ENCODE data around the gene CEP162.
"Not testable (repeated sequence)": the region's sequence is repeated elsewhere in the genome, so short reads cannot be mapped to it uniquely, and the experiment has no call there.

Gene CEP162

DNA sequence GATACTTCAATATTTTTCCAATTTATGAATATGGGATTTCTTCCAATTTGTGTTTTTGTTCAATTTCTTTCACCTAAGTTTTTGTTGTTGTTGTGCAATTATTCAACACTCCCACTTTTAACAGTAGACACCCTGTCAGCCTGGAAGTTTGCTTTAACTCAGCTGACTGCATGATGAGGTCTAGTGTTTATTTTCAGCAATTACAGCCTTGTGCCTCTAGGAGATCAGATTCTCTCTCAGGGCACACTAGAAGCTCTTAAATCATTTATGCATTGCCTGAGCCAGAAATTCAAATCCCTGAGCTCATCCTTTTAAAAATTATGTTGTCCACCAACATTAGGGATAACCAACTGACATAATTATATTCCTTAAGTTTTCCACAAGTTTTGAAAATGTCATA lies 108.2 kb downstream of the CEP162 start (continued):
- TF ChIP-seq, protein P1, sequence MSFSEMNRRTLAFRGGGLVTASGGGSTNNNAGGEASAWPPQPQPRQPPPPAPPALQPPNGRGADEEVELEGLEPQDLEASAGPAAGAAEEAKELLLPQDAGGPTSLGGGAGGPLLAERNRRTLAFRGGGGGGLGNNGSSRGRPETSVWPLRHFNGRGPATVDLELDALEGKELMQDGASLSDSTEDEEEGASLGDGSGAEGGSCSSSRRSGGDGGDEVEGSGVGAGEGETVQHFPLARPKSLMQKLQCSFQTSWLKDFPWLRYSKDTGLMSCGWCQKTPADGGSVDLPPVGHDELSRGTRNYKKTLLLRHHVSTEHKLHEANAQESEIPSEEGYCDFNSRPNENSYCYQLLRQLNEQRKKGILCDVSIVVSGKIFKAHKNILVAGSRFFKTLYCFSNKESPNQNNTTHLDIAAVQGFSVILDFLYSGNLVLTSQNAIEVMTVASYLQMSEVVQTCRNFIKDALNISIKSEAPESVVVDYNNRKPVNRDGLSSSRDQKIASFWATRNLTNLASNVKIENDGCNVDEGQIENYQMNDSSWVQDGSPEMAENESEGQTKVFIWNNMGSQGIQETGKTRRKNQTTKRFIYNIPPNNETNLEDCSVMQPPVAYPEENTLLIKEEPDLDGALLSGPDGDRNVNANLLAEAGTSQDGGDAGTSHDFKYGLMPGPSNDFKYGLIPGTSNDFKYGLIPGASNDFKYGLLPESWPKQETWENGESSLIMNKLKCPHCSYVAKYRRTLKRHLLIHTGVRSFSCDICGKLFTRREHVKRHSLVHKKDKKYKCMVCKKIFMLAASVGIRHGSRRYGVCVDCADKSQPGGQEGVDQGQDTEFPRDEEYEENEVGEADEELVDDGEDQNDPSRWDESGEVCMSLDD (tag by site-specific recombination; IDR thresholded peaks at IDR 0.05), result no peak
- TF ChIP-seq, protein P2, sequence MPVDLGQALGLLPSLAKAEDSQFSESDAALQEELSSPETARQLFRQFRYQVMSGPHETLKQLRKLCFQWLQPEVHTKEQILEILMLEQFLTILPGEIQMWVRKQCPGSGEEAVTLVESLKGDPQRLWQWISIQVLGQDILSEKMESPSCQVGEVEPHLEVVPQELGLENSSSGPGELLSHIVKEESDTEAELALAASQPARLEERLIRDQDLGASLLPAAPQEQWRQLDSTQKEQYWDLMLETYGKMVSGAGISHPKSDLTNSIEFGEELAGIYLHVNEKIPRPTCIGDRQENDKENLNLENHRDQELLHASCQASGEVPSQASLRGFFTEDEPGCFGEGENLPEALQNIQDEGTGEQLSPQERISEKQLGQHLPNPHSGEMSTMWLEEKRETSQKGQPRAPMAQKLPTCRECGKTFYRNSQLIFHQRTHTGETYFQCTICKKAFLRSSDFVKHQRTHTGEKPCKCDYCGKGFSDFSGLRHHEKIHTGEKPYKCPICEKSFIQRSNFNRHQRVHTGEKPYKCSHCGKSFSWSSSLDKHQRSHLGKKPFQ (tag by site-specific recombination; IDR thresholded peaks at IDR 0.05), result no peak
- TF ChIP-seq OSR2 (tag by site-specific recombination; IDR thresholded peaks at IDR 0.05), result no peak
- TF ChIP-seq, protein P3, sequence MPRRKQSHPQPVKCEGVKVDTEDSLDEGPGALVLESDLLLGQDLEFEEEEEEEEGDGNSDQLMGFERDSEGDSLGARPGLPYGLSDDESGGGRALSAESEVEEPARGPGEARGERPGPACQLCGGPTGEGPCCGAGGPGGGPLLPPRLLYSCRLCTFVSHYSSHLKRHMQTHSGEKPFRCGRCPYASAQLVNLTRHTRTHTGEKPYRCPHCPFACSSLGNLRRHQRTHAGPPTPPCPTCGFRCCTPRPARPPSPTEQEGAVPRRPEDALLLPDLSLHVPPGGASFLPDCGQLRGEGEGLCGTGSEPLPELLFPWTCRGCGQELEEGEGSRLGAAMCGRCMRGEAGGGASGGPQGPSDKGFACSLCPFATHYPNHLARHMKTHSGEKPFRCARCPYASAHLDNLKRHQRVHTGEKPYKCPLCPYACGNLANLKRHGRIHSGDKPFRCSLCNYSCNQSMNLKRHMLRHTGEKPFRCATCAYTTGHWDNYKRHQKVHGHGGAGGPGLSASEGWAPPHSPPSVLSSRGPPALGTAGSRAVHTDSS (tag by site-specific recombination; IDR thresholded peaks at IDR 0.05), result no peak
- no peak for TF ChIP-seq ZNF555 (tag by site-specific recombination; conservative IDR thresholded peaks at IDR 0.05)
- TF ChIP-seq, protein P4, sequence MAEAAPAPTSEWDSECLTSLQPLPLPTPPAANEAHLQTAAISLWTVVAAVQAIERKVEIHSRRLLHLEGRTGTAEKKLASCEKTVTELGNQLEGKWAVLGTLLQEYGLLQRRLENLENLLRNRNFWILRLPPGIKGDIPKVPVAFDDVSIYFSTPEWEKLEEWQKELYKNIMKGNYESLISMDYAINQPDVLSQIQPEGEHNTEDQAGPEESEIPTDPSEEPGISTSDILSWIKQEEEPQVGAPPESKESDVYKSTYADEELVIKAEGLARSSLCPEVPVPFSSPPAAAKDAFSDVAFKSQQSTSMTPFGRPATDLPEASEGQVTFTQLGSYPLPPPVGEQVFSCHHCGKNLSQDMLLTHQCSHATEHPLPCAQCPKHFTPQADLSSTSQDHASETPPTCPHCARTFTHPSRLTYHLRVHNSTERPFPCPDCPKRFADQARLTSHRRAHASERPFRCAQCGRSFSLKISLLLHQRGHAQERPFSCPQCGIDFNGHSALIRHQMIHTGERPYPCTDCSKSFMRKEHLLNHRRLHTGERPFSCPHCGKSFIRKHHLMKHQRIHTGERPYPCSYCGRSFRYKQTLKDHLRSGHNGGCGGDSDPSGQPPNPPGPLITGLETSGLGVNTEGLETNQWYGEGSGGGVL (tag by site-specific recombination; IDR thresholded peaks at IDR 0.05), result no peak
- TF ChIP-seq, protein P5, sequence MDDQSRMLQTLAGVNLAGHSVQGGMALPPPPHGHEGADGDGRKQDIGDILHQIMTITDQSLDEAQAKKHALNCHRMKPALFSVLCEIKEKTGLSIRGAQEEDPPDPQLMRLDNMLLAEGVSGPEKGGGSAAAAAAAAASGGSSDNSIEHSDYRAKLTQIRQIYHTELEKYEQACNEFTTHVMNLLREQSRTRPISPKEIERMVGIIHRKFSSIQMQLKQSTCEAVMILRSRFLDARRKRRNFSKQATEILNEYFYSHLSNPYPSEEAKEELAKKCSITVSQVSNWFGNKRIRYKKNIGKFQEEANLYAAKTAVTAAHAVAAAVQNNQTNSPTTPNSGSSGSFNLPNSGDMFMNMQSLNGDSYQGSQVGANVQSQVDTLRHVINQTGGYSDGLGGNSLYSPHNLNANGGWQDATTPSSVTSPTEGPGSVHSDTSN (CRISPR knock-in tag; IDR thresholded peaks at IDR 0.05), result no peak
- TF ChIP-seq ZNF335 (tag by site-specific recombination; conservative IDR thresholded peaks at IDR 0.05), result no peak

DNA sequence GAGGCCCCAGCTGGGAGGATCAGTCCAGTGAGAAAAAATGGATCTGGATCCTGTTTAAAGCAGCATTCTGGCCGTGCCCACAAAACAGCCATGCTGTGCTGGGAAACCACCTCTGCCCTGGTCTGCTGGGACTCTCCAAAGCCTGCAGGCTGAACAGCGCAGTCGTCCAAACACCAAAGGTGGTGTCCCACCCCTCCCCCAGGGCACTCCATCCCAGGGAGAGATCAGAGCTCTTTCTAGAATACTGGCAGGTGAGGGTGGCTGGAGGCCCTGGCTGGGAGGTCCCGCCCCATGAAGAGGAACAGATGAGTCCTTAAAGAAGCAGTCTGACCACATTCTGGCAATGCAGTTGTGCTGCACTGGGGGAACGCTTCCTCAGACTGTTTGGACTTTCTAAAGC lies 109.3 kb downstream of the CEP162 start:
- Histone ChIP-seq H3K4me1 (ENCODE audit: control insufficient read depth, insufficient read depth, low read length) (no peaks in the 10 kb centered on the region), H3K36me3 (ENCODE audit: control insufficient read depth in 2 of 2, insufficient read depth in 1 of 2, low read length in 2 of 2) (no peaks in the 10 kb centered on the region), H3K4me3 (ENCODE audit: low read depth, low read length) (no peak overlapping the region), H3K27ac (ENCODE audit: extremely low read depth, low read depth, low read length) (no peak overlapping the region), H3K9me3 (ENCODE audit: control insufficient read depth, insufficient read depth, low read depth, low read length) (no peaks in the 10 kb centered on the region)
- TF ChIP-seq, protein P6, sequence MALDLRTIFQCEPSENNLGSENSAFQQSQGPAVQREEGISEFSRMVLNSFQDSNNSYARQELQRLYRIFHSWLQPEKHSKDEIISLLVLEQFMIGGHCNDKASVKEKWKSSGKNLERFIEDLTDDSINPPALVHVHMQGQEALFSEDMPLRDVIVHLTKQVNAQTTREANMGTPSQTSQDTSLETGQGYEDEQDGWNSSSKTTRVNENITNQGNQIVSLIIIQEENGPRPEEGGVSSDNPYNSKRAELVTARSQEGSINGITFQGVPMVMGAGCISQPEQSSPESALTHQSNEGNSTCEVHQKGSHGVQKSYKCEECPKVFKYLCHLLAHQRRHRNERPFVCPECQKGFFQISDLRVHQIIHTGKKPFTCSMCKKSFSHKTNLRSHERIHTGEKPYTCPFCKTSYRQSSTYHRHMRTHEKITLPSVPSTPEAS (tag by site-specific recombination; IDR thresholded peaks at IDR 0.05), result no peak
- TF ChIP-seq, protein P7, sequence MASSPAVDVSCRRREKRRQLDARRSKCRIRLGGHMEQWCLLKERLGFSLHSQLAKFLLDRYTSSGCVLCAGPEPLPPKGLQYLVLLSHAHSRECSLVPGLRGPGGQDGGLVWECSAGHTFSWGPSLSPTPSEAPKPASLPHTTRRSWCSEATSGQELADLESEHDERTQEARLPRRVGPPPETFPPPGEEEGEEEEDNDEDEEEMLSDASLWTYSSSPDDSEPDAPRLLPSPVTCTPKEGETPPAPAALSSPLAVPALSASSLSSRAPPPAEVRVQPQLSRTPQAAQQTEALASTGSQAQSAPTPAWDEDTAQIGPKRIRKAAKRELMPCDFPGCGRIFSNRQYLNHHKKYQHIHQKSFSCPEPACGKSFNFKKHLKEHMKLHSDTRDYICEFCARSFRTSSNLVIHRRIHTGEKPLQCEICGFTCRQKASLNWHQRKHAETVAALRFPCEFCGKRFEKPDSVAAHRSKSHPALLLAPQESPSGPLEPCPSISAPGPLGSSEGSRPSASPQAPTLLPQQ (tag by site-specific recombination; IDR thresholded peaks at IDR 0.05), result no peak
- TF ChIP-seq ZNF549 (tag by site-specific recombination; IDR thresholded peaks at IDR 0.05) (no peak), OSR2 (tag by site-specific recombination; IDR thresholded peaks at IDR 0.05) (no peak), KLF7 (tag by site-specific recombination; IDR thresholded peaks at IDR 0.05; ENCODE audit: borderline replicate concordance) (no peak), ZNF558 (tag by site-specific recombination; IDR thresholded peaks at IDR 0.05) (no peak), ZNF660 (tag by site-specific recombination; IDR thresholded peaks at IDR 0.05) (no peak)
- TF ChIP-seq, protein P5 (CRISPR knock-in tag; IDR thresholded peaks at IDR 0.05), result no peak
- POLR2A ChIA-PET, result no interaction called here
- CTCF ChIA-PET, result interaction anchor here (1.7 kb wide), 1 partner anchor 11 kb away, joined by 5 read pairs; no protein-coding TSS in a partner anchor

DNA sequence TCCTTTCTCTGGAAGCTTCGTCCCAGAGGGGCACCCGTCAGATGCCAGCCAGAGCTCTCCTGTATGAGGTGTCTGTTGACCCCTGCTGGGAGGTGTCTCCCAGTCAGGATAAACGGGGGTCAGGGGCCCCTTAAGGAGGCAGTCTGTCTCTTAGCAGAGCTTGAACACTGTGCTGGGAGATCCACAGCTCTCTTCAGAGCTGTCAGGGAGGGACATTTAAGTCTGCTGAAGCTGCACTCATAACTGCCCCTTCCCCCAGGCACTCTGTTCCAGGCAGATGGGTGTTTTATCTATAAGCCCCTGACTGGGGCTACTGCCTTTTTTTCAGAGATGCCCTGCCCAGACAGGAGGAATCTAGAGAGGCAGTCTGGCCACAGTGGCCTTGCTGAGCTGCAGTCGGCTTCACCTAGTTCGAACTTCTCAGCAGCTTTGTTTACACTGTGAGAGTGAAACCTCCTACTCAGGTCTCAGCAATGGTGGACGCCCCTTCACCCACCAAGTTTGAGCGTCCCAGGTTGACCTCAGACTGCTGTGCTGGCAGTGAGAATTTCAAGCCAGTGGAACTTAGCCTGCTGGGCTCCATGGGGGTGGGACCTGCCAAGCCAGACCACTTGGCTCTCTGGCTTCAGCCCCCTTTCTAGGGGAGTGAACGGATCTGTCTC lies 112.4 kb downstream of the CEP162 start:
- CTCF ChIA-PET; H3K4me3 ChIP-seq (ENCODE audit: low read depth, low read length); H3K9me3 ChIP-seq (ENCODE audit: control insufficient read depth, insufficient read depth, low read depth, low read length); H3K36me3 ChIP-seq (ENCODE audit: control insufficient read depth in 2 of 2, insufficient read depth in 1 of 2, low read length in 2 of 2); H3K4me1 ChIP-seq (ENCODE audit: control insufficient read depth, insufficient read depth, low read length); POLR2A ChIA-PET; H3K27ac ChIP-seq (ENCODE audit: extremely low read depth, low read depth, low read length): not testable (repeated sequence)

DNA sequence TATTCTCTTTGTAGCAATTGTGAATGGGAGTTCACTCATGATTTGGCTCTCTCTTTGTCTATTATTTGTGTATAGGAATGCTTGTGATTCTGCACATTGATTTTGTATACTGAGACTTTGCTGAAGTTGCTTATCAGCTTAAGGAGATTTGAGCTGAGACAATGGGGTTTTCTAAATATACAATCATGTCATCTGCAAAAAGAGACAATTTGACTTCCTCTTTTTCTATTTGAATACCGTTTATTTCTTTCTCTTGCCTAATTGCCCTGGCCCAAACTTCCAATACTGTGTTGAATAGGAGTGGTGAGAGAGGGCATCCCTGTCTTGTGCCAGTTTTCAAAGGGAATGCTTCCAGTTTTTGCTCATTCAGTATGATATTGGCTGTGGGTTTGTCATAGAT lies 116.1 kb downstream of the CEP162 start:
- H3K4me3 ChIP-seq (ENCODE audit: low read depth, low read length); POLR2A ChIA-PET; H3K27ac ChIP-seq (ENCODE audit: extremely low read depth, low read depth, low read length); H3K36me3 ChIP-seq (ENCODE audit: control insufficient read depth in 2 of 2, insufficient read depth in 1 of 2, low read length in 2 of 2); H3K4me1 ChIP-seq (ENCODE audit: control insufficient read depth, insufficient read depth, low read length); H3K9me3 ChIP-seq (ENCODE audit: control insufficient read depth, insufficient read depth, low read depth, low read length); CTCF ChIA-PET: not testable (repeated sequence)

Measured in HEK293 (cell line).